GM21786 (cell line): ENCODE data around the gene PRKCH.
"Not testable (repeated sequence)": the region's sequence is repeated elsewhere in the genome, so short reads cannot be mapped to it uniquely, and the experiment has no call there.

Experiments
- ATAC-seq: cut with Tn5 transposase; IDR thresholded peaks from one replicate; pipeline ENCODE4 v1.9.1; 2021; ENCODE audit not compliant: unreplicated experiment

PRKCH gene

DNA sequence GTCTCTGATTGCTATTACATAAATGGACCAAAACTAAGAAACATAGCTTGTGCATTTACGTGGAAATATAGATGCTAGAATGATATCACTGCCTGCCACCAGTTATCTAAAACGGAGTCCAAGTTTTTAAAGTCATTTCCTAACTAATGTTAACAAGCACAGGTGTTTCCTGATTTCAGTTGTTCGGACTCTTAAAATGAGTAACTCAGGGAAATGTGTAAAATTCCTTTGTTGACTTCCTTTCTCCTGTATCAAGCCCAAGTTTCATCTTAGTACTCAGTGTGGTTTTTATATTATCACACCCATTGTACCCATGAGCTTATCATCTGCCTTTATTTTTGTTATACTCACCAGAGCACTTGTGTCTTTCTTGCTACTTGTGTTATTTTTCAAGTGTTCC is 13.2 kb upstream of the PRKCH start:
- no peak for ATAC-seq

DNA sequence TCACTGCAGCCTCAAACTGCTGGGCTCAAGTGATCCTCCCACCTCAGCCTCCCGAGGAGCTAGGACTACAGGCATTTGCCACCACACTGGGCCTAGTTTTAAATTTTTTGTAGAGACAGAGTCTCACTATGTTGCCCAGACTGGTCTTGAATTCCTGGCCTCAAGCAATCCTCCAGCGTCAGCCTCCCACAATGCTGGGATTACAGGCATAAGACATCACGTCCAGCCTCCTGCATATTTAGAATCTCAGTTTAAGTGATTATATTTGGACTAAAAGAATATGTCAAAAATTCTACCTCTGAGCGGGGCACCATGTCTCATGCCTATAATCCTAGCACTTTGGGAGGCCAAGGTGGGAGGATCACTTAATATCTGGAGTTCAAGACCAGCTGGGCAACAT is 12.7 kb upstream of the PRKCH start:
- ATAC-seq, result not testable (repeated sequence)

DNA sequence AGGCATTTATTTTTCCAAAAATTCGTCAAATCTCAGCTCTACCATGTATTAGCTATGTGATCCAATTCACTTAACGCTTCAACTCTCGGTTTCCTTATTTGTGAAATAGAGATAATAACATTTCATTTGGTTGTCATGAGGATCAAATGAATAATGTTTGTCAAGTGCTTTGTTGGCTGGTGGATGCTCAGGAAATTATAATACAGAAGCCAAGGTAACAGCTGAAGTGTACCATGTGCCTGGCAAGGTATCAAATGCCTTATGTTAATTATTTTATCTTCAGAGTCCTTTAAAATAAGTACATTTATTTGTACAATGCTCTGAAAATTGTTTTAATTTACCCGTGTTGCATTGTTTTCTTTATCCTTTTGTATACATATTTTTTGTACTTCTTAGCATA is 6.1 kb upstream of the PRKCH start:
- no peak for ATAC-seq

DNA sequence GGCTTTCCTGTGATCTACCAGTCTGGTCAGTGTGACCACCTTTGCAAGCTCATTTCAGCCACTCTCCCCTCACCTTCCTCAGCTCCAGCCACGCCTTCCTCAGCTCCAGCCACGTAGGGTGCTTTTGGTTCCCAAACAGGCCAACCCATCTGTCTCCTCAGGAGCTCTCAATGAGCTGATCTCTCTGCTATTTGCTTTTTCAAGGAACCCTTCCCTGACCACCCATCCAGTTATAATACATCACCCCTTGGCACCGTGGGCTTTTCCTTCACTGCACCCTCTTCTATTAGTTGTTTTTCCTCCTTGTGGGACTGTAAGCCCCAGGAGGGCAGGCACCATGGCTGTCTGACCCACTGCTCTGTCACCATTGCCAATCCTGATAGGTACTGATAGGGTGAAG is 2.3 kb upstream of the PRKCH start:
- no peak for ATAC-seq

DNA sequence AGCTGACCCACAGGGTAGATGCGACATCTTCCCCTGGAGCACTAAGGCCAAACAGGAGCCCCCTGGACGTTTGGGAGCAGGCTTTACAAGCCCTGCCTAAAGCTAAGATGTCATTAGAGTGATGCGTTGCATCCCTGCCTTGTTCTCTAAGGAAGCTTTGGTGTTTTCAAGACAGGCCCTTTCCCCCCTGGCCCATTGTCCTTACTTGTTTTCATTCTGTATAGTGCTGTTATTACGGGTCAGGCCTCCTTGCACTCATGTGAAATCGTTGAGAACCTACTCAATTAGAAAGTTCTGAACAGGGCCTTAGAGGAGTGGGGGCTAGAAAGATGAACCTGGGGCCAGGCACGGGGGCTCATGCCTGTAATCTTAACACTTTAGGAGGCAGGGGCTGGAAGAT is 1.7 kb upstream of the PRKCH start:
- no peak for ATAC-seq

DNA sequence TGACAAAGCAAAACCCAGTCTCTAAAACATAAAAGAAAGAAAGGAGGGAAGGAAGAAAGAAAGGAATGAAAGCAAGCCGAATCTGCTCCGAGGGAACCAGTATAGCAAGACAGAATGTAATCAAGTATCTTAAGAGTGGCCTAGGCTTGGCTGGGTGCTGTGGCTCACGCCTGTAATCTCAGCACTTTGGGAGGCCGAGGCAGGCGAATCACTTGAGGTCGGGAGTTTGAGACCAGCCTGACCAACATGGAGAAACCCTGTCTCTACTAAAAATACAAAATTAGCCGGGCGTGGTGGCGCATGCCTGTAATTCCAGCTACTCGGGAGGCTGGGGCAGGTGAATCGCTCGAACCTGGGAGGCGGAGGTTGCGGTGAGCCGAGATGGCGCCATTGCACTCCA is 1.2 kb upstream of the PRKCH start:
- ATAC-seq, result not testable (repeated sequence)

DNA sequence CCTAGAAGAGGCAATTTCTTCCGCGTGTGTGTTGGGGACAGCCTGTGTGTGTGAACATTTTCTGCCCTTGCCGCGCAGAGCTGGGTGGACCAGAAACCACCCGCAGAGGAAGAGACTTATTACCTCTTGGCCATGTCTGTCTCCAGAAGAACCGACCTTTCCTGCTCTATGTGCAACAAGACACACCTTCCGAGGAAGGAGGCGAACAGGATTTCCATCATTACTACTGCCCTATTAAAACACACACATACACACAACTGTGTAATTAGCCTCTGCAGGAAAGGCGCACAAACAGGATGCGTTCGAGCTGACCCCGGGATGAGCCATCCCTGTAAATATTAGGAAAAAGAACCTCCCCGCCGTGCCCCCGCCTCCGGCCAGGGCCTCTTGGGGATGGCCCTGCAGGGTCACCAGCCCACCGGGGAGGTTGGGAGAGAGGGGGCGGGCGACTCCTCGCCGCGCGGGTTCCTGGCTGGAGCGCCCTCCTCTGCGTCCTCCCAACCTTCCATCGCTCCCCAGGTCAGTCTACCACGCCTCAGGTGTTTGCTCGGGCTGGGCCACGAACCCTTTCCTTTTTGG is 484 bp upstream of the PRKCH start:
- no peak for ATAC-seq

DNA sequence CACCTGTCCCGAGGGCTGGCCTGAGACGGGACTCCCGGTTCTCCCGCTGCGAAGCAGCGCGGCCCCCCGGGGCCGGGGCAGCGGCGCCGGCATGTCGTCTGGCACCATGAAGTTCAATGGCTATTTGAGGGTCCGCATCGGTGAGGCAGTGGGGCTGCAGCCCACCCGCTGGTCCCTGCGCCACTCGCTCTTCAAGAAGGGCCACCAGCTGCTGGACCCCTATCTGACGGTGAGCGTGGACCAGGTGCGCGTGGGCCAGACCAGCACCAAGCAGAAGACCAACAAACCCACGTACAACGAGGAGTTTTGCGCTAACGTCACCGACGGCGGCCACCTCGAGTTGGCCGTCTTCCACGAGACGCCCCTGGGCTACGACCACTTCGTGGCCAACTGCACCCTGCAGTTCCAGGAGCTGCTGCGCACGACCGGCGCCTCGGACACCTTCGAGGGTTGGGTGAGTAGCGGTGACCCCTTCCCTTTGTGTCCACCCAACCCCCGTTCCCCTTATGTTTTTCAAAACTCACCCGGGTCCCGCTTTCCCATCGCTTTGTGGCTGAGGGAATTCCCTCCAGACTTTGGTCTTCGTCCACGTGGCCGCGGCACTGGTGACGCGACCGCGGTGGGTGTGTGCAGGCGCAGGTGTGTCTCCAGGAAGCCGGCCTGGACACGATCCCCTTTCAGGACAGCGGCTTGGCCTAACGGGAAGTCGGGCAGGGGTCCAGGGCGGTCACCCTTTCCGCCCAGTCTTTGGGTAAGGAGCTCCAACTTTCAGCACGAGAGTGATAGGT is 826 bp downstream of the PRKCH start:
- ATAC-seq, result no peak

DNA sequence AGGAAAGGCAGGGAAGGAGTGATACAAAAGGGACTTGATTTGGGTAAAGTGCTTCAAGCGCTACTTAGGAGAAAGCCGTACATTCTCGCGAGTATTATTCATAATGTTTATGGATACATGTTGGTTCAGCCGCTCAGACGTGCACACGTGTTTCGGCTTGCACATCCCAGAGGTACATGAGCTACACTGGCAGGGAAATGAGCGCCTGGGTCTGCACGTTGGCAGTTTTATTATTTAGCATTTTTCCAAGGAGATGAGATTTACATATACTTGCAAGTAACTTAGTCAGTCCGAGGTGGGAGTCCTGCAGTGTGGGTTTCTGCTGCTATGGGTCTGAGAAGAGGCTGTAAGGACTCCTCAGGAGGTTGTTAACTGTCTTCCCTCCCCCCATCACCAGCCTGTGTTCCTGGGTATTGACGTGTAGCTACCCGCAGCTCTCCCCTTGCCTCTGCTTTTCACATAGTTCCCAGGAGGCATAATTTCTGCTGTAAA is 1.5 kb downstream of the PRKCH start:
- no peak for ATAC-seq

DNA sequence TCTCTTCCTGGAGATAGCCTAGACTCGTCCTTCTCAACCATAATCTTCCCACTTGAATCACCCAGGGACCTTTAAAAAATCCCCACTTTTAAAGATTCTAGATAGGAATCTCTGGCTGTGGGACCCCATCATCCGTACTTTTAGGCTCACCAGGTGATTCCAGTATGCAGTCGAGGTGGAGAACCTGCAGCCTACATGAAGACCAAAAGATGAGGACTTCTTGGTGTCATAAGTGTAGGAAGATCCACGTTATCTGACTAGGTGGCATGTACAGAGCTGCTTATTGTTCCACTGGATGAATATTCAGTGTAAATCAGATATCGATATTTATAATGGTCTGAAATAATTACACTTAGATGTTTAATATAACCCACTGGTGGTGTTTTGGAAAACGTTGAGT is 2.6 kb downstream of the PRKCH start:
- ATAC-seq, result no peak

DNA sequence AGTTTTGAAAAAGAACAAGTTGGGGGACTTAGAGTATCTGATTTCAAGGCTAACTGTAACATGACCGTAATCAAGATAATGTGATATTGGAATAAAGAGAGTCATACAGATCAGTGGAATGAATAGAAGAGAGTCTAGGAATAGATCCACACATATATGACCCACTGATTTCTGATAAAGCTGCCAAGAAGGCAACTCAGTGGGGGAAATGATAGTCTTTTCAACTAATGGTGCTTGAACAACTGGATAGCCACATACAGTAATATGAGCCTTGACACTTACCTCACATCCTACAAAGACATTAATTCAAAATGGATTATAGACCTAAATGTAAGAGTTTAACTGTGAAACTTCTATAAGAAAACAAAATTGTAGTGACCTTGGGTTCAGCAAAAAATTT is 3.8 kb downstream of the PRKCH start:
- no peak for ATAC-seq

DNA sequence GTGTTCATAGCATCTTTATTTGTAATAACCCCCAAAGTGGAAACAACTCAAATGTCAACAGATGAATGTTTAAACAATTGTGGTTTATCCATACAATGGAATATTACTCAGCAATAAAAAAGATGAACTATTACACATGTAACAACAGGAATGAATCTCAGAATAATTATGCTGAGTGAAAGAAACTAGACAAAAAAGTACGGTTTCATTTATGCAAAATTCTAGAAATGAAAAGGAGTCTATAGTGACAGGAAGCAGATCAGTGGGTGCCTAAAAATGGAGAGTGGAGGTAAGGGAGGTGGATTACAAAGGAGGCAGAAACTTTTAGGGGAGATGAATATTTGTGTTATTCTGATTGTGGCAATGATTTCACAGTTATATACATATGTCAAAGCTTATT is 4.8 kb downstream of the PRKCH start:
- ATAC-seq, result no peak

DNA sequence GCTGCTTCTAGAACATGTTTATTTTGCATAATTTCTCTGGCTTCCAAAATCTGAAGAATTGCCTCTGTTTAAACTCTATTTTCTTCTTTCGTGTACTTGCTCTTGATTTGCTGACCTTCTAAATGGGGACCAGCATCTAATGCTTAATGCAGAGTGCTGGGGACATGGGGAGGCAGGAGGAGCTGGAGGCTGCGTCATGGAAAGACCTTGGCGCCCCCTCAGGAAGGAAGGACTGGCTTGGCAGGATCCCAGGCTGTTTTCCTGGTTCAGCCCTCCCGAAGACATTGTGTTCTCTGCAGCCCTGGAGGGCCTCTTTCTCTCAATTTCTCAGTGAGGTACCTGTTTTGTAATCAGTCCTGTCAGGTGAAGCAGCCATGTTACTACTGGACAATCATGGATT is 5.5 kb downstream of the PRKCH start:
- no peak for ATAC-seq

DNA sequence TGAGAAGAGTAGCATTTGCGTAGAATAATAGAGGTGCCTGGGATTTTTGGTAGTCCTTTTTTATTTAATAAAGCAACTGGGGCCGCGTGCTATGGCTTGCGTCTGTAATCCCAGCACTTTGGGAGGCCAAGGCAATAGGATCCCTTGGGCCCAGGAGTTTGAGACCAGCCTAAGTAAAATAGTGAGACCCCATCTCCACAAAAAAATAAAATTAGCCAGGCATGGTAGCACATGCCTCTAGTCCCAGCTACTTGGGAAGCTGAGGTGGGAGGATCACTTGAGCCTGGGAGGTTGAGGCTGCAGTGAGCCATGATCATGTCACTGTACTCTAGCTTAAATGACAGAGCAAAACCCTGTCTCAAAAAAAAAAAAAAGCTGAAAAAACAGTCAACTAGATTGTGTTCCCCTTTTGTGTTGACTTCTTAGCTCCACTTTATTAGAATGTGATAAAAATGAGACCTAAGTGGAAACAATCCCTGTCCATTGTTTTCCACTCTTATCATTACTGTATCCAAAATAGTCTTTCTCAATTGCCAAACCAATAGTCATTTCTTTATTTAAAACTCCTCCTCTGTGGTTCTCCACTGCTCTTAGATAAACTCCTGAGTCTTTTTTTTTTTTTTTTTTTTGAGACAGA is 7.4 kb downstream of the PRKCH start:
- no peak for ATAC-seq

DNA sequence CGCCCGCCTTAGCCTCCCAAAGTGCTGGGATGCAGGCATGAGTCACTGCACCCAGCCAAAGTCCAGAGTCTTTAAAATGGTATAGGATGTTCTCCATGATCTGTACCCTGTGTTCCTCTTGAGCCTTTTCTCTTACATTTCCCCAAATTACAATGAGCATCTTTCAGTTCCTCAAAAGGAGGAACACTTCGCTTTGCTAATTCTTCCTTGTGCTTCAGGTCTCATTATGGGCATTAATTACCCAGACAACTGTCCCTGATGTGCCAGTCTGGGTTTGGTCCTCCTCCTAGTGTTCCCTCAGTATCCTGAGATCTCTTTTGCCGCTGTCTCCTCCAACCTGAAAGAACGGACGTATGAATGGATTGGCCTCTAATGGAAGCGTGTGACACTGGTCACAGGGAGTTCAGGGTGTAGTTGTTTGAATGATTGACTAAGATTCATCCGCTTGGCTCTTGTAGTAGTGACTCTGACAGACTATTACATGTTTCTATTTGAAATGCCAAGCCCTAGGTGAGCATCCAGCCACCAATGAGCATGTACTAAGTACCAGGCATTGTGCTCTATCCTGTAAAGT is 8.2 kb downstream of the PRKCH start:
- peak; percentile 71 for ATAC-seq

DNA sequence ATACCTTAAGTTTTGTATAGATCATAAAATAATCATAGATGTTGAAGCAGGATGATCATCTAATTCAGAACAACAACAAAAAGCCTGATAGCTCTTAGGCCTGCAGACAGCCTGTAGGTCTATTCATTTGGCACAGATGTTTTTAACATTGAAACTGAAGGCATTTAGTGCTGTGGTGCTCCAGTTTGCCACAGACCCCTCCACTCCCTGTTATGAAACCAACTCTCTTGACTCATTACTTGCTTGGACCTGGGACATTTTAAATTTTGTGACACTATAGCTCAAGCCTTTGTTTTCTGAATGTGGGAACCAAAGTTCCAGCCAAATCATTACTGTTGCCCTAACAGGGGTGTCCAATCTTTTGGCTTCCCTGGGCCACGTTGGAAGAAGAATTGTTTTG is 9.1 kb downstream of the PRKCH start:
- ATAC-seq, result peak; percentile 63

DNA sequence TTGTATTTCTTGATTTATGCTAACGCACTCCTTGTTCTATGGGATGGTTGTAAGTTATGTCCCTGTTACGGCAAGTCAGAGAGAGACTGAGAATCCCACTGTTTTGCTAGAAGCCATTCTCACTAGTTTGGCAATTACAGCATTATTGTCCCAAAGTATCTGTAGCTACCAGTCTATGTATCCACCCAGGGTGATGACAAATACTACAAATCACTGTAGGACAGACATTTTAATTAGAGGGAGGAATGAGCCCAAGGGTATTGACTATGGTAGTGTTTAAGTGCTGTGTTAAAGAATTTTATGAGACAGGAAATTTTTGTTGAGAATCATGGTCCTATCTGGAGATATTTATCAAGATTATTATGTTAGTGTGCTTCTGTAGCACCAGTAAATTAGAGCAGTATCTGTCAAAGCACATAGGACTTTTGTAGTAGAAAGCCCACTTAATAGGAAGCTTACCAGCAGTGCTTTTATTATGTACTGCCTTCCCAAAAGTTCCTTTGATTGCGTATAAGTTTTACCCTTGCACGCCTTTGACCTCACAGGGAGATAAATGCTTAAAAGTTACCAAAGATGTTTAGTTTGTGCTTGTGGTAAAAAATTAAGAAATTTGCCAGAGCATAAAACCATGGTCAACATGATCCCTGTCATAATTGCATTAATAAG is 10.7 kb downstream of the PRKCH start:
- no peak for ATAC-seq

DNA sequence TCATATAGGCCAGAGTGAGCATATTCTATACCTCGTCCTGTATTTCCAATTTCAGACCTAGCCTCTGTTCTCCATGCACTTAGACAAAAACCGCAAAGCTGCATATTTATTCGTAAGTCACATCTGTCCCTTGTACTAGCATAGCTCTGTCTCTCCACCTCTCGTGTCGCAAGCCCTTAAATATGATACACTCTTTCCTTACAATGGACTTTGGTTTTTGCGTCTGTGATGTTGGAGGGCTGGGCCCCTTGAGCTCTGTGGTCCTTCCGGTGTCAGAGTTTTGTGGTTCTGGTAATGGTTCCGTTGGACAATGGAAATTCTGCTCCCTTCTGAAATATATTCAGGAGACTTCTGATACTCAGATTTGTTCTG is 11.3 kb downstream of the PRKCH start:
- no peak for ATAC-seq

DNA sequence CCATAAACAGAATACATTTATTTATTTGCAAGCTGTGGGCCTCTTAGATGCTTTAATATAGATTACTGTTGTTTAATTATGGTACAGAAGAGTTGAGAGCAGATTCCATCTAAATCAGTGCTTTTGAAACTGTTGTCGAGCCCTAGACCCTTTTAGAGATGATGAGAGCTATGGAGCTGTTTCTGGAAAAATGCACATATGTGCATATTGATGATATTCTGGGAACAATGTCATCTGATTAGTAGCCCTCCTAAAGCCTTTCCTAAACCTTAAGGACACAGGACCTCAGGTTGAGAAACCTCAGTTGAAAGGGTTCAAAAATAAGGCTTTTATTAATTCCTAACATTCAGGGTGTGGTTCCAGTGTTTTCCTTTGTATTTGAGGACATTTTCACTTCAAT is 11.7 kb downstream of the PRKCH start:
- no peak for ATAC-seq

DNA sequence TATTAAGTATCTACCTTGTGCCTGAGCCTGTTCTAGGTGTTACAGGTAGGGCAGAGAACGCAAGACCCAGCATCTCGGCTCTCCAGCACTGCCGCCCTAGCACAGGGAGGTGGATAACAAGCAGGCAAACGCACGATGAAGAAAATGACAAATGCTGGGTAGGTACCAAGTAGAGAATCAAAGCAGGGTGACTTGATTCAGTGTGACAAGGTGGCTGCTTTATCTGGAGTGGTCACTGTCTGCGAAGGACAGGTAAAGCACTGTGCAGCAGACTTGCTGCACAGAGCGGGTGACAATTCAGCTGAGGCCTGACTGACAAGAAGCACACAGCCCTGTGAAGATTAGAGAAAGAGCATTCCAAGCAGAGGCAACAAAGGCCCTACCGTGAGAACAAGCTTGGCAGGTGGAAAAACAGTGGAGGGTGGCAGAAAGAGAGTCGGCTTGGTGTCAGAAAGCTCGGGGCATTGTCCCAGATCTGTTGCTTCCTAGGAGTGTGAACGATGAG is 12.9 kb downstream of the PRKCH start:
- no peak for ATAC-seq

DNA sequence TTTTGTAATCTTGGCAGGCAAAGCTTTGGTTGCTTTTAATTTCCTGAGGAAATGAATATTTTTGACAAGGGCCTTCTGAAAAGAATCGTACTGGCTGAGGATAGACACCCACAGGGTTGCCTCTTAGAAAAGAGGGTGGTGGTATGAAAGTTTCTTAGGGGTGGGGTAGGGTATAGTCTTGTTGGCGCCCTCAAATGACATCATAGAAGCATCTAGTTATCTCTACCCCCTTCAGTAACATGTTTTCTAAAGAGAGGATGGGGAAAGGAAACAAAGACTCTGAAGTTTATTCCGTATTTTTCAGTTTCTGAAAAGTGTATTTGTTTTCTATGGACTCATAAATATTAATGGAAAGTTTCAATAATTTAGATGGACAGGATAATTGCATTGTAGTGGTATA is 13.7 kb downstream of the PRKCH start:
- no peak for ATAC-seq
